ENCODE measurements around the gene KIF3B.
"Not testable (repeated sequence)": the region's sequence is repeated elsewhere in the genome, so short reads cannot be mapped to it uniquely, and the experiment has no call there.

KIF3B gene

DNA sequence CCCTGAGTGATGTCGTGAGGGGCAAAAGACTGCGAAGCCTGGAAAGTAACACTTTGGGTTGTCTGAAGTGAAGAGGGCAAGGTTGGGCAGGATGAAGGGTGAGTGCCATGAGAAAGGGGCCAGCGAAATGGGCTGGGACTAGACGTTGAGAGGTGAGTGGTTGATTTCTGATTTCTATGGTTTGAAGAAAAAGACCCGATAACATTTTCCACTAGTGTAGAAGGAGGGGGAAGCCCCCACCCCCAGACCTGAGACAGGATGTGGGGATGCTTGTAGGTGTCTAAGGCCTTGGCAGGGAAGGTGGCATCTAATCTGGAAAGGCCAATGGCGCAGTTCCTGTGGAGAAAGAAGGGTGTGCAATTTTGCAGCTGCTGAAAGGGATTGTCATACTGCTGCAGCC is 25.3 kb upstream of the KIF3B start:
- Histone ChIP-seq H3K4me3 (ENCODE audit: low read depth, low read length) (no peak overlapping the region), H2AFZ (no peak overlapping the region), H3K4me2 (ENCODE audit: low read length) (no peak overlapping the region), H3K27me3 (ENCODE audit: control insufficient read depth, insufficient read depth, low read length) (no peaks in the 10 kb centered on the region), H3K79me2 (no peaks in the 10 kb centered on the region), H3K9me3 (ENCODE audit: control insufficient read depth, low read length) (no peaks in the 10 kb centered on the region), H3K4me1 (no peaks in the 10 kb centered on the region), H3K27ac (no peak overlapping the region), H3K9ac (no peak overlapping the region), H3K36me3 (ENCODE audit: control insufficient read depth, insufficient read depth, low read length) (no peaks in the 10 kb centered on the region)
- TF ChIP-seq, protein P1, sequence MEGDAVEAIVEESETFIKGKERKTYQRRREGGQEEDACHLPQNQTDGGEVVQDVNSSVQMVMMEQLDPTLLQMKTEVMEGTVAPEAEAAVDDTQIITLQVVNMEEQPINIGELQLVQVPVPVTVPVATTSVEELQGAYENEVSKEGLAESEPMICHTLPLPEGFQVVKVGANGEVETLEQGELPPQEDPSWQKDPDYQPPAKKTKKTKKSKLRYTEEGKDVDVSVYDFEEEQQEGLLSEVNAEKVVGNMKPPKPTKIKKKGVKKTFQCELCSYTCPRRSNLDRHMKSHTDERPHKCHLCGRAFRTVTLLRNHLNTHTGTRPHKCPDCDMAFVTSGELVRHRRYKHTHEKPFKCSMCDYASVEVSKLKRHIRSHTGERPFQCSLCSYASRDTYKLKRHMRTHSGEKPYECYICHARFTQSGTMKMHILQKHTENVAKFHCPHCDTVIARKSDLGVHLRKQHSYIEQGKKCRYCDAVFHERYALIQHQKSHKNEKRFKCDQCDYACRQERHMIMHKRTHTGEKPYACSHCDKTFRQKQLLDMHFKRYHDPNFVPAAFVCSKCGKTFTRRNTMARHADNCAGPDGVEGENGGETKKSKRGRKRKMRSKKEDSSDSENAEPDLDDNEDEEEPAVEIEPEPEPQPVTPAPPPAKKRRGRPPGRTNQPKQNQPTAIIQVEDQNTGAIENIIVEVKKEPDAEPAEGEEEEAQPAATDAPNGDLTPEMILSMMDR (IDR thresholded peaks at IDR 0.05): no peak

DNA sequence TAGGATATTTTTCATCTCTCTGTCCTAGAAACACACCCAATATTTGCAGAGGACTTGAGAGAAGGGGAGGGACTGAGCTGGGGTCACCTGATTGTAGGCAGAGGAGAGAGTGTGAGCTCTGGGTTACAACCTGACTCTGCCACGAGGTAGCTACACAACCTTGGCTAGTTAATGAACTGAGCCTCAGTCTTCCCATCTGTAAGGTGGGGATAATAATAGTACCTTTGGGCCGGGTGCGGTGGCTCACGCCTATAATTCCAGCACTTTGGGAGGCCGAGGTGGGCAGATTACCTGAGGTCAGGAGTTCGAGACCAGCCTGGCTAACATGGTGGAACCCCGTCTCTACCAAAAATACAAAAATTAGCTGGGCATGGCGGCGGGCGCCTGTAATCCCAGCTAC is 16.5 kb upstream of the KIF3B start:
- not testable (repeated sequence) for H3K4me3 ChIP-seq (ENCODE audit: low read depth, low read length); H3K4me1 ChIP-seq; H3K79me2 ChIP-seq; H3K27ac ChIP-seq; H3K9me3 ChIP-seq (ENCODE audit: control insufficient read depth, low read length); H3K27me3 ChIP-seq (ENCODE audit: control insufficient read depth, insufficient read depth, low read length); H3K4me2 ChIP-seq (ENCODE audit: low read length); H3K9ac ChIP-seq; H3K36me3 ChIP-seq (ENCODE audit: control insufficient read depth, insufficient read depth, low read length); H2AFZ ChIP-seq

DNA sequence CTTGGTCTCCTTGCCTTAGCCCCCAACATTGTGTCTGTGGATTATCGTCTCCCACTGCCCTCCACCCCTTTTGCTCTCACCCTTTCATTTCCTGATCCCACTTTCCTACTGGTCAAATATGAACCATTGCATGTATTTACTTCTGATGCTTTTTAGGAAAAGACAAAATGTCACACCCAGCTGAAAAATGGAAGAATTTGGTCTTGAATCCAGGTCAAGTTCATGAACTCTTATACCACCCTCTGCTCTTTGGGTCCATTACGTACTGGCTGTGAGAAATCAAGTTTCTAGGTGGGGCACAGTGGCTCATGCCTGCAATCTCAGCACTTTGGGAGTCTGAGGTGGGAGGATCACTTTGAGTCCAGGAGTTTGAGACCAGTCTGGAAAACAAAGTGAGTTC is 15.8 kb upstream of the KIF3B start:
- H3K79me2 ChIP-seq: no peaks in the 10 kb centered on the region
- H3K36me3 ChIP-seq (ENCODE audit: control insufficient read depth, insufficient read depth, low read length): no peaks in the 10 kb centered on the region
- TF ChIP-seq, protein P1 (IDR thresholded peaks at IDR 0.05): no peak

DNA sequence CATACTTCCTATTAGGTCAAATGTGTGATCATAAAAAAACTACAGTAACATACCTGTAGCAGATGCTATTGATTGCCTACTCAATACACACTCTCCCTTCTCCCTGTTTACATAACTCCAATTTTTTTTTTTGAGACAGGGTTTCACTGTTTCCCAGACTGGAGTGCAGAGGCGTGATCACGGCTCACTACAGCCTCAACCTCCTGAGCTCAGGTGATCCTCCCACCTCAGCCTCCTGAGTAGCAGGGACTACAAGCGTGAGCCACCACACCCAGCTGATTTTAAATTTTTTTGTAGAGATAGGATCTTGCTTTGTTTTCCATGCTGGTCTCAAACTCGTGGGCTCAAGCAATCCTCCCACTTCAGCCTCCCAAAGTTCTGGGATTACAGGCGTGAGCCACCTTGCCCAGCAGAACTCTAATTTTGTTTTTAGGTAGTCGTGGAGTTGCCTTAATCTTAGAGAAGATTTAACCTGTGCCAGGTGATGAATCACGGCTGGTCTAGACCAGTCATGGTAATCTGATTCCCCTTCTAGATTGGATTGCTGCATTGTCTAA is 14.0 kb upstream of the KIF3B start:
- Histone ChIP-seq H3K4me1 (no peaks in the 10 kb centered on the region), H3K27ac (no peak overlapping the region), H3K4me2 (ENCODE audit: low read length) (no peak overlapping the region), H3K9me3 (ENCODE audit: control insufficient read depth, low read length) (no peaks in the 10 kb centered on the region), H3K36me3 (ENCODE audit: control insufficient read depth, insufficient read depth, low read length) (no peaks in the 10 kb centered on the region), H2AFZ (no peak overlapping the region), H3K4me3 (ENCODE audit: low read depth, low read length) (no peak overlapping the region), H3K27me3 (ENCODE audit: control insufficient read depth, insufficient read depth, low read length) (no peaks in the 10 kb centered on the region), H3K79me2 (no peaks in the 10 kb centered on the region), H3K9ac (no peak overlapping the region)
- TF ChIP-seq, protein P1 (IDR thresholded peaks at IDR 0.05): no peak

More for the DNA sequence above, 15.8 kb upstream of the KIF3B start:
- H3K27me3 ChIP-seq (ENCODE audit: control insufficient read depth, insufficient read depth, low read length): no peaks in the 10 kb centered on the region
- no peak overlapping the region for H3K9ac ChIP-seq
- no peaks in the 10 kb centered on the region for H3K4me1 ChIP-seq
- H3K9me3 ChIP-seq (ENCODE audit: control insufficient read depth, low read length): no peaks in the 10 kb centered on the region
- no peak overlapping the region for H3K4me2 ChIP-seq (ENCODE audit: low read length)
- no peak overlapping the region for H3K4me3 ChIP-seq (ENCODE audit: low read depth, low read length)
- no peak overlapping the region for H2AFZ ChIP-seq
- no peak overlapping the region for H3K27ac ChIP-seq

DNA sequence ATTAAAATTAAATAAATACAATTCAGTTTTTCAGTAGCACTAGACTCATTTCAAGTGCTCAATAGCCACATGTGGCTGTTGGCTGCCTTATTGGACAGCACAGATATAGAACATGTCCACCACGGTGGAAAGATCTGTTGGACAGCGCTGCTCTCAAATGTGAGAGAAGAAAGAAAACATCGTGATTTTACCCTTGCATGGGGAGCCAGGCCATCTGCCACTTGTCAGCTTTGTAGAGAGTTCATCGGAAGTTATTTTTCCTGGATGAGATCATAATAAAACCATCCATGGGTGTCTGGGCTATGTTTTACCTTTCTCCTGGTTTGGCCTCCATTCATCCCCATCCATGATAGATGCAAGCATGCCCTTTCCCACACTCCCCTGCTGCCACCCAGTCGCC is 5.8 kb upstream of the KIF3B start:
- TF ChIP-seq, protein P1 (IDR thresholded peaks at IDR 0.05): no peak
- Histone ChIP-seq H3K27ac (no peak overlapping the region), H3K27me3 (ENCODE audit: control insufficient read depth, insufficient read depth, low read length) (no peaks in the 10 kb centered on the region), H3K9me3 (ENCODE audit: control insufficient read depth, low read length) (no peaks in the 10 kb centered on the region), H3K36me3 (ENCODE audit: control insufficient read depth, insufficient read depth, low read length) (no peaks in the 10 kb centered on the region), H3K4me1 (peaks cover 2% of the 10 kb centered on the region), H3K4me2 (ENCODE audit: low read length) (no peak overlapping the region), H2AFZ (no peak overlapping the region), H3K9ac (no peak overlapping the region), H3K79me2 (no peaks in the 10 kb centered on the region), H3K4me3 (ENCODE audit: low read depth, low read length) (no peak overlapping the region)

Data from parathyroid adenoma (tissue), 2 donors.